Measurements from ENCODE around the gene ESAM. TPM values are rescaled to one million over a fixed set of nuclear protein-coding genes. Genes with fewer than 3 reads are reported as not detected.

Gene ESAM
- polyA plus RNA-seq, 1 donor (not counting 4 experiments of a cell fraction or from before 2014, with no cell fraction given) = 0.04 TPM

DNA sequence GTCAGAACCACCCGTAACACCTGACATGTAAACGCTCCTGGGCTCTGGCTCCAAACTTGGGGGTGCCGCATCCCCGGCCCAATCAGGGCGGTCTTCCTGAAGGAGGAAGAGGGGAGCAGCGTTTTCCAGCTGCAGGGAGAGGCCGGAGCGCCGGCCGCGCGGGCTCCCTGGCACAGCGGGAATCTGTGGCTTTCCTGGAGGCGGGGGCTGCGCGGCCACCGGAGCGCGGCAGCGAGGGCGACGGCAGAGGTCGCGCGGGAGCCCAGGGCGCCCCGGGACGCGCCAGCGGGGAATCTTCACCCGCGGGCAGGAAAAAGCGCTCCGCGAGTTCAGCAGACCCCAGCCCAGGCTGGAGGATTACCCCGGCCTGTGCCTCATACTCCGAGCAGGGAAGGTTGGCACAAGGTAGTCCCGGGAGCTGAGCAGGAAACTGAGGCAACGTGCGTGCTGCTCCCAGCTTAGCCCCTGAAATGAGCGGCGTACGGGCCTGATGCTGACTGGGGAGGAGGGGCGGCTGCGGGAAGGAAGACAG is 600 bp upstream of the ESAM start:
- H3K4me1 ChIP-seq (ENCODE audit: control insufficient read depth, extremely low read depth, insufficient read depth, low read length) = peaks cover 13% of the 10 kb centered on the region
- no peak overlapping the region for H3K9ac ChIP-seq (ENCODE audit: control insufficient read depth, extremely low read depth, insufficient read depth, low read length)
- H3K36me3 ChIP-seq (ENCODE audit: control insufficient read depth in 2 of 2, extremely low read depth in 1 of 2, insufficient read depth in 2 of 2, low read length in 2 of 2) = no peaks in the 10 kb centered on the region
- H3K4me3 ChIP-seq (ENCODE audit: control insufficient read depth in 2 of 3, extremely low read depth in 1 of 3, insufficient read depth in 2 of 3, low read depth in 1 of 3, low read length in 3 of 3) = peak overlapping the region; percentile 30 to 75 (median 47)
- dilution Hi-C loops (cut with MboI; ENCODE audit: extremely low pct_ligation_motif_present, low sequenced_read_pairs) = no loop called here
- no peaks in the 10 kb centered on the region for H3K79me2 ChIP-seq (ENCODE audit: control insufficient read depth, insufficient read depth, low read length)
- FAIRE-seq = no peak
- no peaks in the 10 kb centered on the region for H4K20me1 ChIP-seq (ENCODE audit: control insufficient read depth, extremely low read depth, insufficient read depth, low read length)
- H3K27me3 ChIP-seq (ENCODE audit: control insufficient read depth, extremely low read depth, insufficient read depth, low read length) = peaks cover 54% of the 10 kb centered on the region
- H3K4me2 ChIP-seq (ENCODE audit: control insufficient read depth, extremely low read depth, insufficient read depth, low read depth, low read length) = peak overlapping the region; percentile 83
- no peak overlapping the region for H3K27ac ChIP-seq (ENCODE audit: control insufficient read depth, insufficient read depth, low read length)
- no peak overlapping the region for H2AFZ ChIP-seq (ENCODE audit: control insufficient read depth, low read length)
- no peak for DNase-seq (ENCODE audit: low read depth, low spot score)
- no peaks in the 10 kb centered on the region for H3K9me3 ChIP-seq (ENCODE audit: control insufficient read depth, low read depth, low read length)
- TF ChIP-seq EZH2 (IDR thresholded peaks at IDR 0.05; ENCODE audit: low read length) (peak; percentile 99), CTCF (optimal IDR thresholded peaks at IDR 0.05 in 1 of 3, IDR thresholded peaks at IDR 0.05 in 1 of 3, conservative IDR thresholded peaks at IDR 0.05 in 1 of 3; ENCODE audit: extremely low read depth in 1 of 3, insufficient read depth in 2 of 3, low read length in 3 of 3) (no peak)
- H3K9me1 ChIP-seq (ENCODE audit: control insufficient read depth, extremely low read depth, insufficient read depth, low read length) = no peaks in the 10 kb centered on the region

DNA sequence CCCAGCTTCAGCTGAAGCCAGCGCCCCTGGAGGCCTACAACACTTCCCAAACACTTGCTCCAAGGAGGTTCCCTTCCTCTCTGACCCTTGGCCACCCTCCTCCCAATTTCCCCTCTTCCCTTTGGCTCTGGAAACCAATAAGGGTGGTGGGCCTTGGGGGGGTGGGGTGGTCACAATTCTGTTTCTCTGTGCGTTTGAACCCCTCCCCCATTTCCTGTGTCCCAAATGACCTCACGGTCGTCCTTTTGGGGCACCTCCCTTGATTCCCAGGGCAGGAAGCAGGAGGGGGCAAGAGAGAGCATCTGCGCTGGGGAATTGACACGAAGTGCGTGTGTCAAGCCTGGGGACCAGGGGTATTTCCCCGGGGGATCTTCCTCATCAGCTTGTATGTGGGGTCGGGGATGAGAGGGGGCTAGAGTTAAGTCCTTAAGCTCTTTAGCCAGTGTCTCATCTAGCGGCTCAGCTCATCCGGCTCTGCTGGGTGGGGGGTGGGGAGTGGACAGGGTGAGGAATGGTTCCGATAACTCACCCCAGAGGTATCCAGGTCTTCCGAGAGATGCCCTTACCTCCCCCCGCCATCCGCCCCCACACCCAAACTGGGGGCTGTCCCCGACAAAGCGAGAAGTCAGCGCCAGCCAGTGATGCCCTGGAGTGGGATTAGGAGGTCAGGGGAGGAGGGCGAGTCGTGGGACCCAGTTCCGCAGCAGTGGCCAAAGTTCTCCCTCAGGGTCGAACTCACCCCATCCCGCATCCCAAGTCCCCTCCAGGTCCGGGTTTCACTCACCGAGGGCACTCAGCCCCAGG is 587 bp downstream of the ESAM start:
- Histone ChIP-seq H3K27me3 (ENCODE audit: control insufficient read depth, extremely low read depth, insufficient read depth, low read length) (peaks cover 65% of the 10 kb centered on the region), H2AFZ (ENCODE audit: control insufficient read depth, low read length) (no peak overlapping the region)

More for the DNA sequence above, 587 bp downstream of the ESAM start:
- Histone ChIP-seq H3K4me2 (ENCODE audit: control insufficient read depth, extremely low read depth, insufficient read depth, low read depth, low read length) (peak overlapping the region; percentile 29), H4K20me1 (ENCODE audit: control insufficient read depth, extremely low read depth, insufficient read depth, low read length) (no peaks in the 10 kb centered on the region), H3K9ac (ENCODE audit: control insufficient read depth, extremely low read depth, insufficient read depth, low read length) (no peak overlapping the region), H3K9me1 (ENCODE audit: control insufficient read depth, extremely low read depth, insufficient read depth, low read length) (no peaks in the 10 kb centered on the region), H3K79me2 (ENCODE audit: control insufficient read depth, insufficient read depth, low read length) (no peaks in the 10 kb centered on the region), H3K36me3 (ENCODE audit: control insufficient read depth in 2 of 2, extremely low read depth in 1 of 2, insufficient read depth in 2 of 2, low read length in 2 of 2) (no peaks in the 10 kb centered on the region), H3K27ac (ENCODE audit: control insufficient read depth, insufficient read depth, low read length) (no peak overlapping the region), H3K9me3 (ENCODE audit: control insufficient read depth, low read depth, low read length) (no peaks in the 10 kb centered on the region), H3K4me1 (ENCODE audit: control insufficient read depth, extremely low read depth, insufficient read depth, low read length) (peaks cover 13% of the 10 kb centered on the region), H3K4me3 (ENCODE audit: control insufficient read depth in 2 of 3, extremely low read depth in 1 of 3, insufficient read depth in 2 of 3, low read depth in 1 of 3, low read length in 3 of 3) (no peak overlapping the region)
- dilution Hi-C loops (cut with MboI; ENCODE audit: extremely low pct_ligation_motif_present, low sequenced_read_pairs) = no loop called here
- TF ChIP-seq EZH2 (IDR thresholded peaks at IDR 0.05; ENCODE audit: low read length) (no peak), CTCF (optimal IDR thresholded peaks at IDR 0.05 in 1 of 3, IDR thresholded peaks at IDR 0.05 in 1 of 3, conservative IDR thresholded peaks at IDR 0.05 in 1 of 3; ENCODE audit: extremely low read depth in 1 of 3, insufficient read depth in 2 of 3, low read length in 3 of 3) (no peak)
- FAIRE-seq (no peak), DNase-seq (ENCODE audit: low read depth, low spot score) (no peak)
